ENCODE measurements around the gene GLA. TPM values are rescaled to one million over a fixed set of nuclear protein-coding genes. Genes with fewer than 3 reads are reported as not detected.

Gene GLA
- total and polyA plus RNA-seq, 3 donors from 2014 or later: 12.5 to 17.9 (median 16.2) TPM

DNA sequence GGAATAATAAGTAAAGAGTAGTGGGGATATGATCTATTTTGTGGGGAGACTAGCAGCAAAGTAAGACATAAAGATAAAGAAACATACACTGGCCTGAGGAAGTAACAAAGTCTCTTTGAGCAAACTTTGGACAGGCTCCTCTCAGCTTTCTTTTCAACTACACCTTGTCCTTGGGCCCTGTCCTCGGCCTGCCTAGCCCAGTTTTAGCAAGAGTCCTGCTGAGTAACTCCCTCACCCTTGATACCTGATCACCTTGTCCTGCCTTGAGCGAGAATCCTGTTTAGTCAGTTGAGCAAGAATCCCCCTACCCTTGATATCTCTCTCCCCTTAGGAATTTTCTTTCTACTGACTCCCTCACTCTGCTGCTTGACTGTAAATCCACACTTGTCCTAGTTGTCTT is 11.8 kb upstream of the GLA start:
- Histone ChIP-seq H3K4me3 (no peak overlapping the region), H3K4me1 (no peaks in the 10 kb centered on the region), H3K27me3 (no peaks in the 10 kb centered on the region), H3K36me3 (ENCODE audit: low read depth, missing control alignments) (no peaks in the 10 kb centered on the region), H3K27ac (no peak overlapping the region), H3K9me3 (no peaks in the 10 kb centered on the region)
- no peak for TF ChIP-seq POLR2A (IDR thresholded peaks at IDR 0.05)
- TF ChIP-seq, protein P1, sequence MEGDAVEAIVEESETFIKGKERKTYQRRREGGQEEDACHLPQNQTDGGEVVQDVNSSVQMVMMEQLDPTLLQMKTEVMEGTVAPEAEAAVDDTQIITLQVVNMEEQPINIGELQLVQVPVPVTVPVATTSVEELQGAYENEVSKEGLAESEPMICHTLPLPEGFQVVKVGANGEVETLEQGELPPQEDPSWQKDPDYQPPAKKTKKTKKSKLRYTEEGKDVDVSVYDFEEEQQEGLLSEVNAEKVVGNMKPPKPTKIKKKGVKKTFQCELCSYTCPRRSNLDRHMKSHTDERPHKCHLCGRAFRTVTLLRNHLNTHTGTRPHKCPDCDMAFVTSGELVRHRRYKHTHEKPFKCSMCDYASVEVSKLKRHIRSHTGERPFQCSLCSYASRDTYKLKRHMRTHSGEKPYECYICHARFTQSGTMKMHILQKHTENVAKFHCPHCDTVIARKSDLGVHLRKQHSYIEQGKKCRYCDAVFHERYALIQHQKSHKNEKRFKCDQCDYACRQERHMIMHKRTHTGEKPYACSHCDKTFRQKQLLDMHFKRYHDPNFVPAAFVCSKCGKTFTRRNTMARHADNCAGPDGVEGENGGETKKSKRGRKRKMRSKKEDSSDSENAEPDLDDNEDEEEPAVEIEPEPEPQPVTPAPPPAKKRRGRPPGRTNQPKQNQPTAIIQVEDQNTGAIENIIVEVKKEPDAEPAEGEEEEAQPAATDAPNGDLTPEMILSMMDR (IDR thresholded peaks at IDR 0.05): no peak
- DNase-seq: no peak
- 58 to 87% methylated on average over 2 of the region's 2 CpGs for WGBS, 2 donors
- intact Hi-C loops (cut with DNase I; ENCODE audit: low total_unique reads): no loop called here

GRCh38 chrX:101417981-101418841 is 10.5 kb upstream of the GLA start:
- Histone ChIP-seq H3K27me3 (no peaks in the 10 kb centered on the region), H3K27ac (peak overlapping the region; percentile 92 to 96), H3K4me1 (no peaks in the 10 kb centered on the region), H3K36me3 (ENCODE audit: low read depth, missing control alignments) (no peaks in the 10 kb centered on the region), H3K4me3 (peak overlapping the region; percentile 44 to 74), H3K9me3 (no peaks in the 10 kb centered on the region)
- DNase-seq: peak; percentile 65
- TF ChIP-seq POLR2A (IDR thresholded peaks at IDR 0.05): no peak
- WGBS, 2 donors: 0 to 1% methylated on average over 6 to 30 of the region's 56 CpGs
- intact Hi-C loops (cut with DNase I; ENCODE audit: low total_unique reads): no loop called here

GRCh38 chrX:101417190-101417589 is 9.5 kb upstream of the GLA start:
- 32 to 33% methylated on average over 4 of the region's 4 CpGs for whole genome bisulfite sequencing, 2 donors
- Histone ChIP-seq H3K36me3 (ENCODE audit: low read depth, missing control alignments) (no peaks in the 10 kb centered on the region), H3K4me1 (peaks cover 1% of the 10 kb centered on the region), H3K9me3 (no peaks in the 10 kb centered on the region), H3K27me3 (no peaks in the 10 kb centered on the region), H3K4me3 (no peak overlapping the region), H3K27ac (peak overlapping the region in 1 of 2 donors; percentile 92)
- intact Hi-C loops (cut with DNase I; ENCODE audit: low total_unique reads): no loop called here
- no peak for TF ChIP-seq POLR2A (IDR thresholded peaks at IDR 0.05)
- TF ChIP-seq, protein P1 (IDR thresholded peaks at IDR 0.05): no peak
- DNase-seq: peak; percentile 19

DNA sequence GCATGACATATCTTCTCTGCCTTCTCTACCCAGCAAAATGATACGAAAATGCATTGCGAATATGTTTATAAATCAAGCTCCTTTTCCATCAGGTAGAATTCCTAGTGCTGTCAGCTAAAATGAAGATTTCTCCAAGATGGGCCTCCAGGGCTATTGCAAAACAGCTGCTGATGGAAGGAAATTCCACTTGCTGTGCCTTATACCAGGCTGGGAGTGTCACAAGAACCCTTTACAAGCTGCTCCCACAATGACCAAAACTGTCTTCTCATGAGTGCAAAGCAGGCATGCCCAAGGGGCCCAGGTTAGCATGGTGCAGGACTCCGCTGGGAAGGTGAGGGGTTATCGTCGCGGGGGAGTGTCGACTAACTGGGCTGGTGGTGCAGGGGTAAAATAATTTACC is 9.0 kb upstream of the GLA start:
- Histone ChIP-seq H3K36me3 (ENCODE audit: low read depth, missing control alignments) (no peaks in the 10 kb centered on the region), H3K9me3 (no peaks in the 10 kb centered on the region), H3K27me3 (no peaks in the 10 kb centered on the region), H3K4me1 (peaks cover 5% of the 10 kb centered on the region), H3K4me3 (no peak overlapping the region), H3K27ac (no peak overlapping the region)
- 61 to 64% methylated on average over 7 of the region's 7 CpGs for WGBS, 2 donors
- intact Hi-C loops (cut with DNase I; ENCODE audit: low total_unique reads): no loop called here
- no peak for DNase-seq
- TF ChIP-seq, protein P1 (IDR thresholded peaks at IDR 0.05): no peak
- no peak for TF ChIP-seq POLR2A (IDR thresholded peaks at IDR 0.05)

DNA sequence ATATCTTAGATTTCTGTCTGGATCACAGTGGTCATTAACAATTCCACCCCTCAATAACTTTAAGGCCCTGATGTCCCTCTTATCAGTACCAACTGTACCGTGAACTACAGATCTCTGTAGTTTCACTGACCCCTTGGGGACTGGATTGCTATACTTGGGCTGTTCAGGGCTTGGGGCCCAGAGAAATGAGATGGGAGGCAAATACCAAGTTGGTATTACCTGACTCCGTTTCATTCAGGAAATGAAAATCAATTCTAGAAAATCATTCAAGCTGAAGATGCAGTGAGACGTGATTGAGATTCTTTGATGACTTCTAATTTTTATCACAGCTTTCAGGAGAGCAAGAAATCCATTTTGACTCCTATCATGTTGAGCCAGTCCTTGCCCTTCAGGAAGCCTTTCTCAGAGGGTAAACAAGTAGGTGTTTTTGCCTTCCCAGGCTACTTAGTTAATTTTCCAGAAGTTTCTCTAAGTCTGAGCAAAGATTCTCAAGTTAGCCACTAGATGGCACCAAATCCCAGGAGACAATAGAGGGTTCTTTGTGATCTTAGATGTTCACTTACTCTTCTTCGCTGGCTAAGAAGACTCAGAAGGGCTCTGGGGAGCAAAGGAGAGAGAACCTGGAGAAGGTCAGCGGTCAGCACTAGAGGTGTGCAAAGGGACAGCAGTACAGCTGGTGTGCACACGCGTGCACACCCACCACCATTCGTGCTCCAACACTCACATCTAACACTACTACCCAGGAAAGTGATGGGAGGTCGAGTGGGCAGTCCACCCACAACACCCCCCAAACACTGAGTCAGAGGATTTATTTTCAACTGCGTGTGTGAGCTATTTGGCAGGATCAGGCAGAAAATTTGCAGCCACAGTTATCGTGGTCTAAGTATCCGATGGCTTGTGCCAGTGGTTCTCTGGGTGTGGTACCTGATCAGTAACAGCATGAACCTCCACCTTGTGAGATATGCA is 7.7 kb upstream of the GLA start:
- H3K27ac ChIP-seq: peak overlapping the region; percentile 83 to 85
- peak; percentile 15 for DNase-seq
- intact Hi-C loops (cut with DNase I; ENCODE audit: low total_unique reads): no loop called here
- H3K4me3 ChIP-seq: no peak overlapping the region
- WGBS, 2 donors: 28 to 44% methylated on average over 5 to 12 of the region's 12 CpGs
- TF ChIP-seq POLR2A (IDR thresholded peaks at IDR 0.05): no peak
- TF ChIP-seq, protein P1 (IDR thresholded peaks at IDR 0.05): peak; percentile 52 to 58 (median 55)
- no peaks in the 10 kb centered on the region for H3K27me3 ChIP-seq
- no peaks in the 10 kb centered on the region for H3K36me3 ChIP-seq (ENCODE audit: low read depth, missing control alignments)
- H3K9me3 ChIP-seq: no peaks in the 10 kb centered on the region
- peaks cover 5% of the 10 kb centered on the region for H3K4me1 ChIP-seq

All from testis (tissue), 3 donors.